IMR-90 (cell line): ENCODE data around the gene HDAC2. TPM values are rescaled to one million over a fixed set of nuclear protein-coding genes. Genes with fewer than 3 reads are reported as not detected.

ENCODE experiments used
- ATAC-seq: fragments of 200-7000 bp; cut with Tn5 transposase; 2 replicates; pipeline ENCODE4 v1.9.1; 2020; ENCODE audit warnings: low read depth, mild to moderate bottlenecking, moderate library complexity
- BruUV-seq: library from RNA; stranded (reverse); fragments of 400-500 nt; replicated peaks from 2 replicates; lab custom pipeline; 2021; lab: Mats Ljungman, UMichigan
- CTCF ChIA-PET: fragments of 300-600 bp; formaldehyde crosslinking; extraction: SDS; loops from one replicate; lab custom pipeline; 2021; ENCODE audit warnings: antibody characterized with exemption; lab: Yijun Ruan, JAX
- POLR2A ChIA-PET: fragments of 300-600 bp; sonication (Branson Sonifier 250); formaldehyde crosslinking; loops from one replicate; lab custom pipeline; 2022; ENCODE audit warnings: antibody characterized with exemption; ENCODE audit not compliant: unreplicated experiment; lab: Charles Lee
- DNase-seq: peaks from one replicate; pipeline ENCODE4 v3.0.0; 2013
- H2AFZ ChIP-seq: replicated peaks from 2 replicates; pipeline ENCODE3; 2013; ENCODE audit warnings: low read length, mild to moderate bottlenecking; ENCODE audit not compliant: poor library complexity
- H2AK5ac ChIP-seq: 2 replicates; pipeline ENCODE4 v1.6.1; 2013; ENCODE audit warnings: low read depth, low read length, inconsistent platforms
- H2AK9ac ChIP-seq: replicated peaks from 2 replicates; pipeline ENCODE3; 2013; ENCODE audit warnings: mild to moderate bottlenecking, low read depth, low read length, moderate library complexity; ENCODE audit not compliant: poor library complexity
- H2BK120ac ChIP-seq: 2 replicates; pipeline ENCODE4 v1.6.1; 2013; ENCODE audit warnings: low read depth, low read length, inconsistent platforms
- H2BK15ac ChIP-seq: 3 replicates; pipeline ENCODE4 v1.6.1; 2013; ENCODE audit warnings: low read depth, low read length, inconsistent platforms
- H2BK20ac ChIP-seq: 2 replicates; pipeline ENCODE4 v1.6.1; 2013; ENCODE audit warnings: low read depth, mild to moderate bottlenecking, inconsistent platforms, low read length, moderate library complexity
- H2BK5ac ChIP-seq: 2 replicates; pipeline ENCODE4 v1.6.1; 2013; ENCODE audit warnings: mild to moderate bottlenecking, low read depth, low read length, inconsistent platforms; ENCODE audit not compliant: poor library complexity, severe bottlenecking
- H3K14ac ChIP-seq: replicated peaks from 2 replicates; pipeline ENCODE4 v1.6.1; 2013; ENCODE audit warnings: low read depth, low read length, inconsistent platforms
- H3K18ac ChIP-seq: 2 replicates; pipeline ENCODE4 v1.6.1; 2013; ENCODE audit warnings: low read depth, low read length, control low read depth
- H3K23ac ChIP-seq: 2 replicates; pipeline ENCODE4 v1.6.1; 2013; ENCODE audit warnings: low read depth, low read length, inconsistent platforms
- H3K27ac ChIP-seq: 2 replicates; pipeline ENCODE4 v1.5.1; 2013; ENCODE audit warnings: mild to moderate bottlenecking, control low read depth, low read length; ENCODE audit not compliant: insufficient read depth
- H3K27me3 ChIP-seq: 2 replicates; pipeline ENCODE4 v1.6.1; 2013; ENCODE audit warnings: low read length; ENCODE audit not compliant: control insufficient read depth, insufficient read depth
- H3K36me3 ChIP-seq: 2 replicates; pipeline ENCODE4 v1.6.1; 2013; ENCODE audit warnings: low read length, mixed read lengths; ENCODE audit not compliant: control insufficient read depth, insufficient read depth
- H3K4ac ChIP-seq: 2 replicates; pipeline ENCODE4 v1.6.1; 2013; ENCODE audit warnings: low read depth, low read length, inconsistent platforms
- H3K4me1 ChIP-seq: 2 replicates; pipeline ENCODE4 v1.6.1; 2013; ENCODE audit warnings: low read length, mixed read lengths; ENCODE audit not compliant: control insufficient read depth, insufficient read depth
- H3K4me2 ChIP-seq: 2 replicates; pipeline ENCODE4 v1.6.1; 2013; ENCODE audit warnings: low read depth, mild to moderate bottlenecking, control low read depth, low read length, moderate library complexity
- H3K4me3 ChIP-seq: 2 replicates; pipeline ENCODE4 v1.5.1; 2013; ENCODE audit warnings: low read depth, mild to moderate bottlenecking, control low read depth, low read length, moderate library complexity; ENCODE audit not compliant: insufficient read depth
- H3K56ac ChIP-seq: 2 replicates; pipeline ENCODE4 v1.6.1; 2013; ENCODE audit warnings: low read length, inconsistent platforms; ENCODE audit not compliant: insufficient read depth; ENCODE audit errors: extremely low read depth
- H3K79me1 ChIP-seq, 2 experiments: 2 replicates each; pipeline ENCODE4 v1.6.1; 2013; ENCODE audit warnings: low read length in 2 of 2, inconsistent platforms in 1 of 2, low read depth in 1 of 2
- H3K9ac ChIP-seq: 2 replicates; pipeline ENCODE4 v1.6.1; 2013; ENCODE audit warnings: low read depth, low read length, control low read depth
- H3K9me1 ChIP-seq: 2 replicates; pipeline ENCODE4 v1.6.1; 2013; ENCODE audit warnings: low read length, inconsistent platforms; ENCODE audit not compliant: insufficient read depth
- H3K9me3 ChIP-seq: 2 replicates; pipeline ENCODE4 v1.6.1; 2013; ENCODE audit warnings: low read length; ENCODE audit not compliant: control insufficient read depth, insufficient read depth
- H4K20me1 ChIP-seq: 2 replicates; pipeline ENCODE4 v1.6.1; 2013; ENCODE audit warnings: low read length, inconsistent platforms; ENCODE audit not compliant: insufficient read depth
- H4K5ac ChIP-seq: 2 replicates; pipeline ENCODE4 v1.6.1; 2013; ENCODE audit warnings: mild to moderate bottlenecking, low read depth, low read length, control low read depth
- H4K8ac ChIP-seq, 2 experiments: 2 replicates each; pipeline ENCODE4 v1.6.1; 2013; ENCODE audit warnings: low read depth in 2 of 2, low read length in 2 of 2, control low read depth in 1 of 2, inconsistent platforms in 1 of 2
- H4K91ac ChIP-seq: 2 replicates; pipeline ENCODE4 v1.6.1; 2013; ENCODE audit warnings: low read depth, low read length, inconsistent platforms; ENCODE audit not compliant: insufficient read depth
- CEBPB ChIP-seq: IDR thresholded peaks from 2 replicates; pipeline ENCODE4 v1.6.1; 2012; ENCODE audit warnings: low read depth, low read length, improper control_type of control experiment
- FOS ChIP-seq: fragments of 150-350 bp; IDR thresholded peaks from 2 replicates; pipeline ENCODE4 v1.6.1; 2016; ENCODE audit warnings: low read depth, low read length
- MAFK ChIP-seq: IDR thresholded peaks from 2 replicates; pipeline ENCODE4 v1.6.1; 2012; ENCODE audit warnings: low read depth, low read length, improper control_type of control experiment
- MXI1 ChIP-seq: IDR thresholded peaks from 2 replicates; pipeline ENCODE4 v1.6.1; 2012; ENCODE audit warnings: low read depth, mild to moderate bottlenecking, low read length, moderate library complexity, borderline replicate concordance
- SMC3 ChIP-seq: fragments of 150-350 bp; IDR thresholded peaks from 2 replicates; pipeline ENCODE4 v1.6.1; 2016; ENCODE audit warnings: low read depth, mild to moderate bottlenecking, antibody characterized with exemption, low read length, moderate library complexity
- WGBS, 2 experiments: methylation state at CpG; one replicate each; pipeline versions ENCODE4 v1.1.5 to v1.1.7; 2013; ENCODE audit warnings: missing lambda C conversion rate in 2 of 2; ENCODE audit not compliant: insufficient read length in 1 of 2; ENCODE audit errors: extremely low coverage in 2 of 2; 5-methylcytosine and 5-hydroxymethylcytosine counted together
- dilution Hi-C: fragments of 300-500 bp; cut with HindIII; formaldehyde crosslinking; loops from one replicate; pipeline ENCODE4 v1.14.3; 2018; ENCODE audit warnings: low sequenced_read_pairs; ENCODE audit not compliant: unreplicated experiment
- in situ Hi-C: fragments of 300-500 bp; cut with MboI; formaldehyde crosslinking; loops from 3 replicates; pipeline ENCODE4 v1.14.3; 2019; ENCODE audit warnings: low sequenced_read_pairs, inconsistent platforms, mixed read lengths
- intact Hi-C: fragments of 100-400 bp; cut with micrococcal nuclease; formaldehyde crosslinking; loops from 2 replicates; pipeline ENCODE4 v1.10.0; 2022
- polyA plus RNA-seq, 3 experiments: library from polyadenylated mRNA; depleted of rRNA; stranded (reverse); fragments of >200 nt; gene quantifications; 2 replicates each; pipeline ENCODE4 v1.2.3, GENCODE V29; 2012; ENCODE audit warnings: low replicate concordance in 1 of 3
- total RNA-seq: library from RNA; depleted of rRNA; stranded (reverse); fragments of >200 nt; gene quantifications from 2 replicates; pipeline ENCODE4 v1.2.3, GENCODE V29; 2012
- TF ChIP-seq, protein P1 (sequence below): fragments of 150-350 bp; IDR thresholded peaks from 2 replicates; pipeline ENCODE4 v1.6.1; 2017; ENCODE audit warnings: mild to moderate bottlenecking, antibody characterized with exemption, low read length, low read depth
- TF ChIP-seq, protein P2 (sequence below): fragments of 150-350 bp; IDR thresholded peaks from 2 replicates; pipeline ENCODE4 v1.6.1; 2016; ENCODE audit warnings: low read depth, mild to moderate bottlenecking, low read length, moderate library complexity, borderline replicate concordance

HDAC2 gene
- total and polyA plus RNA-seq, 2 of the 4 experiments (the other 2 are of a cell fraction) = 72.6 to 122 TPM

DNA sequence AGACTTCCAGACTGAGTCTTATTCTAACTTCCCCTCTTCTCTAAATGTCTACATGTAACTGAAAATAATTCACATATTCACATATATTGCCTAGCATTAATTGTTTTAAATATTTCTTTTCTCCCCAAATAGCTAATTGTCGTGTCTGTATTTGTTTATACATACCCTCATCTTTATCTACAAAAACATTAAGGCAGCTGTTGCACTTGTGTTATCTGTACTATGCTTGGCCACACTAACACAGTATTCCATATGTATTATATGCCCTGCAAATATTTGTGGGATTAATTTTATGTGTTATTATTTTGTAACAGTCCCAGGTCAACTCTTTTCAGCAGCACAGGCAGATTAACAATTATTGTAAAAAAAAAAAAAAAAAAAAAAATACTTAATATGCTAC is 11.7 kb downstream of the HDAC2 start:
- Histone ChIP-seq H3K4ac (no peak overlapping the region), H3K27ac (no peak overlapping the region), H3K36me3 (peaks cover 7% of the 10 kb centered on the region), H2AK5ac (no peak overlapping the region), H2AFZ (no peak overlapping the region), H3K9me3 (no peaks in the 10 kb centered on the region), H2BK5ac (no peak overlapping the region), H4K5ac (no peak overlapping the region), H4K91ac (no peak overlapping the region), H3K14ac (no peak overlapping the region), H2BK120ac (no peak overlapping the region), H3K18ac (no peak overlapping the region), H3K9ac (no peak overlapping the region), H2BK15ac (no peak overlapping the region), H3K4me1 (peaks cover 2% of the 10 kb centered on the region), H3K23ac (no peak overlapping the region), H3K56ac (no peak overlapping the region), H3K4me2 (no peak overlapping the region), H2BK20ac (no peak overlapping the region), H2AK9ac (no peak overlapping the region), H4K20me1 (peaks cover 34% of the 10 kb centered on the region), H4K8ac (no peak overlapping the region), H3K4me3 (no peak overlapping the region), H3K79me1 (peaks cover 7 to 29% of the 10 kb centered on the region in 2 experiments), H3K9me1 (no peaks in the 10 kb centered on the region), H3K27me3 (no peaks in the 10 kb centered on the region)
- ATAC-seq (no peak), DNase-seq (no peak)
- intact Hi-C loops (no loop called here), in situ Hi-C loops (no loop called here), dilution Hi-C loops (no loop called here)
- CTCF ChIA-PET = no interaction called here
- no CpG with 5 or more reads among the region's 1 CpG for WGBS, 2 experiments
- POLR2A ChIA-PET = interaction anchor here (0.8 kb wide), 1 partner anchor 11 kb away, joined by 3 read pairs; no protein-coding TSS in a partner anchor
- TF ChIP-seq, protein P1, sequence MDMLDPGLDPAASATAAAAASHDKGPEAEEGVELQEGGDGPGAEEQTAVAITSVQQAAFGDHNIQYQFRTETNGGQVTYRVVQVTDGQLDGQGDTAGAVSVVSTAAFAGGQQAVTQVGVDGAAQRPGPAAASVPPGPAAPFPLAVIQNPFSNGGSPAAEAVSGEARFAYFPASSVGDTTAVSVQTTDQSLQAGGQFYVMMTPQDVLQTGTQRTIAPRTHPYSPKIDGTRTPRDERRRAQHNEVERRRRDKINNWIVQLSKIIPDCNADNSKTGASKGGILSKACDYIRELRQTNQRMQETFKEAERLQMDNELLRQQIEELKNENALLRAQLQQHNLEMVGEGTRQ = no peak
- TF ChIP-seq FOS (no peak), SMC3 (no peak), MAFK (no peak), MXI1 (no peak), CEBPB (no peak)
- TF ChIP-seq, protein P2, sequence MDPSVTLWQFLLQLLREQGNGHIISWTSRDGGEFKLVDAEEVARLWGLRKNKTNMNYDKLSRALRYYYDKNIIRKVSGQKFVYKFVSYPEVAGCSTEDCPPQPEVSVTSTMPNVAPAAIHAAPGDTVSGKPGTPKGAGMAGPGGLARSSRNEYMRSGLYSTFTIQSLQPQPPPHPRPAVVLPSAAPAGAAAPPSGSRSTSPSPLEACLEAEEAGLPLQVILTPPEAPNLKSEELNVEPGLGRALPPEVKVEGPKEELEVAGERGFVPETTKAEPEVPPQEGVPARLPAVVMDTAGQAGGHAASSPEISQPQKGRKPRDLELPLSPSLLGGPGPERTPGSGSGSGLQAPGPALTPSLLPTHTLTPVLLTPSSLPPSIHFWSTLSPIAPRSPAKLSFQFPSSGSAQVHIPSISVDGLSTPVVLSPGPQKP = no peak
- BruUV-seq = no TSS peak
